Right hindlimb (tissue), 1 donor: Measurements from ENCODE around the gene NDUFAF7.
"Not testable (repeated sequence)": the region's sequence is repeated elsewhere in the genome, so short reads cannot be mapped to it uniquely, and the experiment has no call there.

Source experiments
- DNase-seq: peaks from one replicate; pipeline ENCODE4 v3.0.0-alpha.2; 2018

The NDUFAF7 gene

DNA sequence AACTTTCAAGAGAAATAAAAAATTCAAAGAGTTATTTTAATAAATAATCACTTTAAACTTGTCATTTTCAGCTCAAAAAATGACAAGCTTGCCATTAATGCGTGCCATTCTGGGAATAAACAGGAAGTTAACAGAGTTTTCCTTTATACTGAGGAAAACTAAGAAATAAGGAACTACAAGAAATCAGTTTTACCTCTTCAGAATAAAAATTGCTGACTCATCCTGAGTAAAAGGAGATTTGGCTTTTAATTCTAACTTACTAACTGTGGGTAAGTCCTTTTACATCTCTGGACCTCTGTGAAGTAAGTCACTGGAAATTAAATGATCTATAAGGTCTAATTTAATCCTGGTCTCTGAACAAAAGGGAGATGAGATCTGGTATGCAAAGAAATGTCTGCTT lies 16.2 kb upstream of the NDUFAF7 start:
- DNase-seq, result no peak

DNA sequence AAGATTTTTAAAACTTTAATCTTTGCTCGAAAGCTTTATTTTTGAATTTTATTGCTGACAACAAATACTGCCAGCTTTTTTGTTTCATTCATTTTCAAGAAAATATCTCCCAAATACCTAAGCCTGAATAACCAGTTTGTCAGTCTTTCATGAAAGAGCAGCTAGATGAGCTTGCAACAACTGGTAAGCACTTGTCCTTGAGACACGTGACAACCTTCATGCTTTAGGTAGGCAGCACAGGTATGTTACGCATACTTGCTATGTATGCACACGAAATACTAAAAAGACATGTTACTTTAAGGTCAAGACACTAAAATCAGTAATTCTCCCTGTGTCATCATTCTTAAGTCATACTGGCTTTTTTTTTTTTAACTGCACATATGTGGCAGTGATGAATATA lies 12.4 kb upstream of the NDUFAF7 start:
- no peak for DNase-seq

DNA sequence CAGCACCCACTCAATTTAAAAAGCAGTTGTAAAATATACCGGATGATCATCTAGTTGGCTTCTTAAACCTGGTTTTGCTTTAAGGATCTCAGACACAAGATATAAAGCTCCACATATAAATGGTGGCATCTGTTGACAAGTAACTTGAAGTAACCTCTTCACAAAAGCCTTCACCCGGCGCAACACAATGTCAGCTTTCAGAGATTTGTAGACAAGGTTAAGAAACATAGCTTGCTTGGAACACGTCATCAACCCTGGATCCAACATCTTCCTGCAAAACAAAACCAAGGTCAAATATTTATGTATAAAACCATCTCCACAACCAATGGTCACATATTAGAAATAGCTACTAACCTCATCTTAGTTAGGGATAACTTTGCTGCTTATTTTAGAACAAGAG lies 8.3 kb upstream of the NDUFAF7 start:
- no peak for DNase-seq

DNA sequence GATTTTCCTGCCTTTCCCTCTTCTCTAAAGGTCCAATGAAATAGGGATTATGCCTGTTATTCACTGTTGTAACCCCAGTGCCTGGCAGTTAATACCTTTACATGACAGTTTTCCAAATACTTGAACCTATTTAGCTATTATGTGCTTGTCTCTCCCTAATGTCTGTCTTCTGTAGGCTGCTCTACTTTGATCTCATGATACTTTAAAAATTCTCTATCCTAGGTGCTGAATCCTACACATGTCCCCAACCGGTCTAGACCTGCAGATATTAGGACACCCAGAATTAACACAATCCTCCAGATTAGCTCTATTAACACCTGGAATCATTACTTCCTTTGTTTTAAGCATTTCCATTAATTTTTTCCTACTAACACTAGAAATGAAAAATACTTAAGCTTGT lies 7.4 kb upstream of the NDUFAF7 start:
- no peak for DNase-seq

DNA sequence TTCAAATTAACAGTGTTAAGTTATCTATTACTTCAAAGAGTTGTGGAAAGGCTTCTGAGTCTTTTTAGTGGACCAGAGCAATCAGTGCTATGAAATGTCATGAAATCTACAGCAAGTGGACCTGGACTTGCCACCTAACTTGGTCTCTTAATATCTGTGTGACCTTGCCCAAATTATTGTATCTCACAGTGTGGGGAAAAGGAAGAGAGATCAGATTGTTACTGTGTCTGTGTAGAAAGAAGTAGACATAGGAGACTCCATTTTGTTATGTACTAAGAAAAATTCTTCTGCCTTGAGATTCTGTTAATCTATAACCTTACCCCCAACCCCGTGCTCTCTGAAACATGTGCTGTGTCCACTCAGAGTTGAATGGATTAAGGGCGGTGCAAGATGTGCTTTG lies 6.3 kb upstream of the NDUFAF7 start:
- DNase-seq, result not testable (repeated sequence)

DNA sequence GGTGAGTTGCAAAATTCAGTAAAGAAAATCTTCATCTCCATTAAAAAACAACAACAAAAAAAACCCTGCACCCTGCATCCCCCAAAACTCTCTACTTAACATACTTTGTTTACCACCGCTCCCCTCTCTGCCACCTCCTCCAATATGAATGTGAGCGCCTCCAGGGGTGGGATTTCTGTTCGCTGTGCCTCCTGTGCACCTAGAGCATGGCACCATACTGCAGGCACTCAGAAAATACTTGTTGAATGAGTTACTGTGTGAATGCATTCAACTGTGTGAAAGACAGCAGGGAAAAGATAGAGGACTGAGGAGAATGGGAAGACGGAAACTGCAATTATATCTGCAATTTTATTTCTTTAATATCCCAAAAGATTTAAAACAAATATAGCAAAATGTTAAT lies 4.6 kb upstream of the NDUFAF7 start:
- no peak for DNase-seq

DNA sequence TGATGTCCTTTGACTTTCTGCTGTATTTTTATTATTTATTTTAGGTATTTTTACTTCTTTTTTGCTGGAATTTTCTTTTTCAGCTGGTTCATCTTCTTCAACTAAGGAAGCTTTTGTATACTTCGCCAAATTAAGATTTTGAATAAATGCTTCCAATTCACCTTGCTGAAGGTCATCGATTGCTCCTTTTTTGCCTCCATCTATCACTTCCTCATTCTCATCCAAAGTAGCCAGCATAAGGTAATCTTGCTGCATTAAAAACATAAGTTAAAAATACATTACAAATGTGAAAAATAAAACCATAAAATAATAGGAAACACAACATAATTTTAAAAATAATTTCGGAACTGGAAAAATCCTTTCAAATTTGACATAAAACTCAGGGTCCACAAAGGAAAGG lies 2.7 kb upstream of the NDUFAF7 start:
- DNase-seq, result no peak

DNA sequence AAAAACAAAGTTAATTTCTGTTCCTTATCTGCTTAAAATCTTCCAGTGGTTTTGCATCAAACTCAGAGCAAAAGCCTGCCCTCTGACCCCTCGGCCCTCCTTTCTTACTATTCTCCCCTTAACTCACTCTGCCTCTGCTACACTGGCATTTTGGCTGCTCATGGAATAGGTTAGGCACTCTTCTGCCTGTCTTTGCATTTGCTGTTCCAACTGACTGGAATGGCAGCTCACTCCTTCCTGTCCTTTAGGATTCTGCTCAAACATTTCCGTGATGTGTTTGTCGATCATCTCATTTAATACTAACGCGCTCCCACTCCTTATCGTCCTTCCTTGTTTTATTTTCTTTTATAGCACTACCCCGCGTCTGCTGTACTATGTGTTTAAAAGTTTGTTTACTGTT lies 877 bp upstream of the NDUFAF7 start:
- DNase-seq, result peak; percentile 21

DNA sequence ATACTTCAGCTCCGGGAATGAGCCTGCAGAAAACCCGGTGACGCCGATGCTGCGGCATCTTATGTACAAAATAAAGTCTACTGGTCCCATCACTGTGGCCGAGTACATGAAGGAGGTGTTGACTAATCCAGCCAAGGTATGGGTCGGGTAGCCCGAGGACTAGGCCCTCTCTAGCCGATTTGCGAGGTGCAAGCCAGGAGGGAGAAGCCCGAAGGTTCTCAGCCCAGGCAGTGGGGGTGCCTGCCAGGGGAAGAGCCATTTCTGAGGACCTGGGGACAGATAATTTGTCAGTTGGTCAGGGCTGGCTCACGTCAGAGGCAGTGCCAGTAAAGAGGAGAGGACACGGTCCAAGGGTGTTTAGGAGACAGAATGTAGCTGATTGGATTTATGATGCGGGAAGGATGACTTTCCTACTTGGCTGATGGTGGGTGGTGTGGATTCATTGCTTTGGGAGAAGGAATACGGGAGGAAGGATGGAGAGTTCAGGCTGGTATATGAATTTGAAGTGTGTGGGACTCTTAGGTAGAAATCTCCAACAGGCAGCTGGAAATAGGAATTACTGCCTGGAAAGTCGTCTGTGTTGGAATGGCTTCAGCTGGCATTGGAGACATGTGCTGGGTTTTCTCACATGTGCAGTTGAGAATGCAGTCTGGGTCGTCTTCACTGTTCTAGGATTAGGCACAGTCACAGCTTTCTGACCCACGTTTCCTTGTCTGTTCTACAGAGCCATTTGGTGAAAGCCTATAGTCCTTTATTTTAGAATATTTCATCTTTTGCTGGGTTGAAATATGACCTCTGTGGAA lies 874 bp downstream of the NDUFAF7 start:
- DNase-seq, result peak; percentile 27

DNA sequence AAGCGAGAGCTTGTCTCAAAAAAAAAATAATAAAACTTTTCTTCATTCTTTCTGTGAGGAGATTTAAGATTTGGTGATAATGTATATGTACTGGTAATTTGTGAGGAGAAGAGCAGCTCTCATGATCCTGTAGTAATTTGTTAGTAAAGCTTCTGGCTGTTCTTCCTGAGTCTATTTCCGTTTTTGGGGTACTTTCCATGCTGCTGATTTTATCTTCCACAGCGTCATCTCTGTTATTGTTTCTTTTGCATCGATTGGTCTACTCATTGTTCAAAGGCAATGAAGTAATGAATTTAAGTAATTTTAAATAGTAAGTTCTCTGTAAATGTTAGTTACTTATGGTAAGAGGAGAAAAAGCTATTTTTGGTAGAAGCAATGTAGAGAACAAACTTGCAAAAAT lies 12.0 kb downstream of the NDUFAF7 start:
- DNase-seq, result no peak

DNA sequence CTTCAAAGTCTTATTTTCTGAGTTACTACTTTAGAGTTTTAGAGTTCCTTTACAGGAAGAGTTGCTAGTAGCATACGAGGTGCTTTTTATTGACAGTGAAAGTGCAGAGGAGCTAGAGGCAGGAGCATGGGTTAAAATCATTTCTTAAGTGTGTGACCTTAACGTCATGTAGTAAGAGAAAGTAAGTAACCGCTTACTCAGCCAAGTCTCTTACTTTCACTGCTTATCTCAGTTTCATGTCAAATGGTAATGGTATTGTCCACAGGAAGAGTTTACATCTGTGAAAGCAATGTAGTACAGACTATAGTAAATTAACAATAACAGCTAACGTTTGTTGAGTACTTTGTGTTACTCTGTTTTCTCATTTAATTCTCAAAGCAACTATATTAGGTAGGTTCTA lies 12.6 kb downstream of the NDUFAF7 start:
- no peak for DNase-seq

DNA sequence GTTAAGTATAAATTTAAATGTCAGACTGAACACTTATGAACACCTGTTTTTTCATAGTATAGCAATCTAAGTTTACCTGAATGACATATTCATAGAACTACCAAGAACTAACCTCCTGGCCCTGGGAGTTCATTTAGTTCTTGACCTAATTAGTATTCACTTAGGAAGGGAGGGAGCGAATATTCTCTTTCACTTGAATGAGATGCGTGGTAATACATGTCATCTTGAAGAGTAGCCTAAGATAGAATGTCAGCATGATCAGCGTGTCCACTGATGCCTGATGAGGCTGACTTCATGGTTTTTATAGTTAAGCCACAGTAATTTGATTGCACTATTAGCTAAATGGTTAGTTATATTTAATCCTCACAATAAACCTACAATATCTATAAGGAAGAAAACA lies 13.3 kb downstream of the NDUFAF7 start:
- no peak for DNase-seq

DNA sequence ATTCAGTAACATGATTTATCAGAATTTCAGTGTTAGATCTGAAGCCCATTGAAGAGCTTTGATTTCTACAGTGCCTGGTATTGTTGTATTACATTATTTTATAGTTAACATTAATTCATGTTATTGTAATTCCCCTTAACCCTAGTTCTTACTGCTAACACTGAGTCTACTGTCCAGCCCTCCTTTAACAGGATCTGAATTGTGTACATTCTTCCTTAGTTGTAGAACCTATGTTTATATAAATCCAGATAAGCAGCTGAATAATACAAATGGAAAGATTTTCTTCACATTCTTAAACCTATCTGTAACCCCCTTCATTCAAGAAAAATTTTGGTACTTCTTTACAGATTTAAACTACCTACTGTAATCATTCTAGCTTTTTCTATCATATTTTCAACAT lies 14.7 kb downstream of the NDUFAF7 start:
- DNase-seq, result no peak

DNA sequence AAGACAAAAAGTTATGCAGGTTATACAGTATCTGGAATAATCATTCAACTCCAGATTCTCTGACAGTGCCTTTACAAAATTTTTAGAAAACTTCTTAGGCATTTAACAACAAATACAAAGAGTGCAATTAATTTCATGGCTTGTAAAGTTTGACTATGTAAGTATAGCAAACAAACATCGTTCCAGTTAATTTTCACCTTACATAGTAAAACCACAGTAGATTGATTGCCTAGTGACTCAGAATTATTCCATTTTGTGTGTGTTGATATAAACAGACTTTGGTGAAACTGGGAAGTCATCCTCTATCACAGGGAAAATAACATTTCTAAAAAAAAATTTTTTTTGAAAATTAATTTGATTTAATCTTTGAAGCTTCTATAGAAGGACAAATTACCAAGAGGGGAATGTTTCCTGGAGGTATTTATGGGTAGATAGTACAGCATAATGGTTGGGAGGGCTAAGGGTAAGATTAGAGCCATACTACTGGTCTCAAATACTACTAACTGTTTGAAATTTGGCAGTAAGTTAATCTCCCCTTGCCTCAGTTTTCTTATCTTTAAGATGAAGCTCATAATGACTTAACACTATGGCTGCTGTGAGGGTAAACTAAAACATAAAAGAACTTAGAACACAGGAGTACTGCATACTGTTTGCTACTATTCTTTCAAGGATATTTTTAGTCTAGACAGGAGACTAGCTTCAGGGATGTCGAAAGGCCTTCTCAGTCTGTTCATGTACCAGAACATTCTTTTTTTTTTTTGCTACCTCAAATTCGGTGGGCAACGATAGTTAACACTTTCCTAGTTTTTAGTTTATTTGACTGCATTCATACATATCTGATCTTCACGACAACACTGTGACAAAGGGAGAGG lies 19.6 kb downstream of the NDUFAF7 start:
- DNase-seq, result no peak

DNA sequence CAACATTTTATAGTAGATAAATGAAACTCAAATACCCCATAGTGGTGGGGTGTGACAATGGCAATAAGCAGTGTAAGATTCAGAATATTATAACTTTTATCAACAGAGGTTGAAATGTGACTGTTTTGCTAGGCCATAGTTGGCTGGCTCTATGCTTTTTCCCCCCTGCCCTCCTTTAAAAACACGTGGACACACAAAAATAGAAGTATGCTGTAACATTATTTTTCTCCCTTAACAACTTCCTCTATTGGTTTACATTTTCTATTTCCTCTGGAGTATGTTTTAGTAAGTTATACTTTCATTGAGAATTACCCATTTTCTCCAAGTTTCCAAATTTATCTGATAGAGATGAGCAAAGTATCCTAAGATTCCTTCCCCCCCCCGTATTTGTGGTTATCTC lies 31.1 kb downstream of the NDUFAF7 start:
- DNase-seq, result no peak

DNA sequence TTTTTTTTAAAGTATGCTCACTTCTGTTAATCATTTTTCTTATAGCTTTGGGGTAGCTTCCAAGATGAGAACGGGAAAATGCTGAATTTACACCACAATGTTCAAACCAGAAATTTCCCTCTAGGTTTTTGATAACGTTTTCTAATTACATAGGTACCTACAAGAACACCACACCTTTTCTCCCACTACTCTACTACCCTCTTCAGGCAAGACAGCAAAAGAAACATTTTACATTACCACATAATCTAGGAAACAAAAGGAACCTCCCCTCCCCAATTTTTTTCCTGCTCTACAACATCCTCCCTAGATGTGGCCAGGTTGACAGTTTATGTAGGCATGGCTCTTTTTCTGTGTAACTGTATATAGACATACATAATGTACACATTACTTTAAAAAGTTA lies 32.4 kb downstream of the NDUFAF7 start:
- no peak for DNase-seq

DNA sequence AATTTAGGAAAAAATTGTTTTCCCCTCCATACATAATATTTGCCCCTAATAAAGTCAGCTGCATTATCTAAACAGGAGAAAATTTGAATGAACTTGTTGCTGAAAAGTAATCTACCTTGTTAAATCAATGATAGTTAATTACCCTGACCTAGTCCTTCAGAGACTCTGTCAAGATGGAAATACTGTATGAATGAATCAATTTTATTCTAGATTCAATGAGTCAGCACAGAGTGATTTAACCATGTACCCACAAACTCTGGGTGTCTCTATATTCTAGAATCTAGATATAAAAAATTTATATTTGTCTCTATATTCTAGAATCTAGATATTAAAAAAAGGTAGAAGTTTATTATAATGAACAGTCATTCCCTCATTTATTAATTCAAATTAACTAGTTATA lies 36.2 kb downstream of the NDUFAF7 start:
- no peak for DNase-seq

DNA sequence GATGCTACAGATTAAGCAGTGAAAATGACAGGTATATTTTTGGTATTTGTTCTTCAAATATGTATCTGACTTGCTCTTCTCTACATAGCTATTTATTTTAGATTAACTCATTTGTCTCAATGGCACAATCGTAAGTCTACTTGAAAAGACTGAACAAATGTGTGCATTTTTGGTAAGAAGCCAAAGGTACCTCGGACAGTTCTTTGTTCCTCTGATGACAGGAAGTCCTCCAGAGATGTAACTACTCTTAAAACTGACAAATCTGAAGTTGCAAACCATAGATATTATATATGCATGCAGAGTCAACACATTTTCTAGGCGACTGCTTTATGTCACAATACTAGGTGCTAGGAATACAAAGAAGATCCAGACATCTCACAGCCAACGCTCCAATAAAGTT lies 36.7 kb downstream of the NDUFAF7 start:
- no peak for DNase-seq

DNA sequence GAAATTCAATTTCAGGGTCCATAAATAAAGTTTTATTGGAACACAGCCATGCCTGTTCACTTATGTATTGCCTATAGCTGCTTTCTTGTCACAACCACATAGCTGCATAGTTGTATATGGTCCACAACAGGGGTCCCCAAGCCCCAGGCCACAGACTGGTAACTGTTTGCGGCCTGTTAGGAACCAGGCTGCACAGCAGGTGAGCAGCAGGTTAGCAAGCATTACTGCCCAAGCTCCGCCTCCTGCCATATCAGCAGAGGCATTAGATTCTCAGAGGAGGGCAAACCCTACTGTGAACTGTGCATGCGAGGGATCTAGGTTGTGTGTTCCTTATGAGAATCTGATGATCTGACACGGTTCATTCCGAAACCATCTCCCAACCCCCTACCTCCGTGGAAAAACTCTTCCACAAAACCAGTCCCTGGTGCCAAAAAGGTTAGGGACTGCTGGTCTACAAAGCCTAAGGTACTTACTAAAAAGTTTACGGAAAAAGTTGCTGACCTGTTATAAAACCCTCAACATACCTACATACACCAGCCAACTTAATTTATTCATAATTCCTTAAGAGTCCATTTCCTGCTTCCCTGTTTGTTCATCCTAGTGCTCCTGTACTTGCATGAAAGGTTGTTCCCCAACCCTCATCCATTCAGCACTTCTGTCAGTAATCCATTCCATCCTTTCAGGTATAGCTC lies 40.1 kb downstream of the NDUFAF7 start:
- no peak for DNase-seq

DNA sequence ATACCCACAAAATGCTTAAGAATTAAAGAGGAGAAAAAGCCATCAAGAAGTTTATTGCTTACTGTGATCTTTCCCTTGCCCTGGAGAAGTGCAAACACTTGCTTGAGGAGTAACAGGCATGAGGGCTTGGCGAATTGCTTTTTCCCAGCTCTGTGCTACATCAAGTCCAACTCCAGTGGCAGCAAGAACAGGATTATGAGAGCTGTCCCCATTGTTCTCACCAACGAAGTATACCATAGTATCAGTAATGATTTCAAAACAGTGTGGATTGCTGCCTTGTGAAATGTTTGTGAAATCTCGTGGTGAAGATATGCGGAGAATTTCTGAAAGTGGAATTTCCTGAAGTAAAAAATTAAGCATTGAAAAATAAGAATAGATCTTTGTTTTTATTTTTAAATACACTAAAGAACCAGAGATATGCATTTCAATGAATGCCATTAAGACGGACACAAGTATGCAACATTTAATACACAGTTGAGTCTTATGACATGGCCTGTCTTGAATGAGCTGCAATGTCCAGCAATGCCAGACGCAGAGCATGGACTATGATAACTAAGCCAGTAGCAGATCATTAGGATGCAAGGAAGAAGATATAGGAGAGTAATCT lies 43.0 kb downstream of the NDUFAF7 start:
- no peak for DNase-seq

DNA sequence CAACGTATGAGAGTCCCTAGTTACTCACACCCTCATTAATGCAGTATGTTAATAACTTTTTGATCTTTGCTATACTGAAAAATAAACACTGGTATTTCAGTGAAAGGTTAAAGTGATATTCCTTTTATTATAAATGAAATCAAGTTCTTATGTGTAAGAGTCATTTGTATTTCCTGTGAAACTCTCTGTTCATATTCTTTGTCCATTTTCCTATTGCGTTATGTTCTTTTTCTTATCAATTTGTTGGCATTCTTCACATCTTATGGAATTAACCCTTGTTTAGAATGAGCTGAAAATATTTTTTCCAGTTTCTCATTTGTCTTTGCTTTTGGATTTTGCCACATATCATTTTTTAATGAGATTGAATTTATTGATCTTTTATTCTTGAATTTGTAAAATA lies 44.8 kb downstream of the NDUFAF7 start:
- no peak for DNase-seq

DNA sequence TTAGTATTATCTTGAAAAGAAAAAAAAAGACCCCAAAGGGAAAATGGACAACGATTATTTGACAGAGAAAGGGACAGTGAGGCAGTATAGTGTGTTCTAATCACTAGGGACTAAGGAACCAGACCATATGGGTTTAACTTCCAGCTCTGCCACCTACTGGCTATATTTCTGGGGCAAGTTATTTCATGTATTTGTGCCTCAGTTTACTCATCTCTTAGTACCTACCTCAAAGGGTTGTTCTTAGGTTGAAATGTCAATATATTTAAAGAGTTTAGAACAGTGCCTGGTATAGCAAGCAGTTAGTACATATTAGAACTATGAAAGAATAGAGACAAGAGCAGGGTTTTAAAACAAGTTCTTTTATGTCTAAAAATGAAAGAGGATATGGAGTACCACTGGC lies 50.5 kb downstream of the NDUFAF7 start:
- DNase-seq, result no peak

DNA sequence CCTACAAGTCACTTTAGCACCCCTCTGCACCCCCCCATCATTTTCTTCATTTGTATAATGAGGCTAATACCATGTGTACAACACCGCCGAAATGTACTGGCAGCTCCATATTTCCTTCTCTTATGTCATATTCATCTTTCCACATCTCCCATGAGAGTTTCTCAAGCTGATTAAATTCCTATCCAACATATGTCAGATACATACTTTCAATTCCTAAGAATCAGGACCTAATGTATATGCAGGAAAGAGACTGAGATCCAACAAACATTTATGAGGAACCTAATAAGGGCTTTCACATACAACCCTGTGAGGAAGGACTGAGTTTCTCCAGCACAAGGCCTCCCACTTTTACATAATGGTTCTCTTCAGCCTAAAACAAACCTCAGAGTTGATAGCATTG lies 51.3 kb downstream of the NDUFAF7 start:
- no peak for DNase-seq
